NCI-H345 (cell line): ENCODE measurements around the gene SZT2.

ENCODE experiments used
- DNase-seq: peaks from one replicate; lab custom pipeline; 2025; lab: John Stamatoyannopoulos, UW

Gene SZT2

GRCh38 chr1:43389326-43390313 lies at the start of gene SZT2, which contains the start of gene MED8:
Gene SZT2 (plus strand): TSS chr1:43389899. CDS start chr1:43389969, 70 bp downstream.
Gene MED8 (minus strand): TSS chr1:43389800. CDS start chr1:43389764, 36 bp downstream.
- peak; percentile 94 for DNase-seq

- no peak for DNase-seq
Measured at GRCh38 chr1:43340559-43340958, 49.1 kb upstream of the SZT2 start.

GRCh38 chr1:43344267-43344850 lies 45.3 kb upstream of the SZT2 start:
- no peak for DNase-seq

- DNase-seq, result no peak
Measured at GRCh38 chr1:43345120-43345519, 44.6 kb upstream of the SZT2 start.

- no peak for DNase-seq
Measured at GRCh38 chr1:43346636-43347035, 43.1 kb upstream of the SZT2 start.

- DNase-seq, result peak; percentile 71
Measured at GRCh38 chr1:43348343-43348808, 41.3 kb upstream of the SZT2 start.

- peak; percentile 95 for DNase-seq
Measured at GRCh38 chr1:43348809-43349593, 40.7 kb upstream of the SZT2 start.

GRCh38 chr1:43349594-43350306 lies 39.9 kb upstream of the SZT2 start:
- no peak for DNase-seq

DNA sequence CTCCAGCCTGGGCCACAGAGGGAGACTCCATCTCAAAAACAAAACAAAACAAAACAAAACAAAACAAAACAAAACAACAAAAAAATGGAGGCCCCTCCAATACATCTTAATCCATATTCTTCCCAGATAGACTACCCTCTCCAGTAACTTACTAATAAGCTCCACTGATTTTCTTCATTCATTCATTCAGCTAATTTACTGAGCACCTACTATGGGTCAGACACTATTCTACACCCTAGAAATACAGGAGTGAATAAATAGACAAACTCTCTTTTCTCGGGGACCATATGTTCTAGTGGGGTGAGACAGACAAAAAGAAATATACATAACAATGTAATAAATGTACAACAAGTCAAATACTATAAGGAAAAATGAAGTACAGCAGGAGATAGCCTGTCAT lies 38.7 kb upstream of the SZT2 start:
- no peak for DNase-seq

GRCh38 chr1:43351421-43352350 lies 38.0 kb upstream of the SZT2 start:
- DNase-seq, result no peak

DNA sequence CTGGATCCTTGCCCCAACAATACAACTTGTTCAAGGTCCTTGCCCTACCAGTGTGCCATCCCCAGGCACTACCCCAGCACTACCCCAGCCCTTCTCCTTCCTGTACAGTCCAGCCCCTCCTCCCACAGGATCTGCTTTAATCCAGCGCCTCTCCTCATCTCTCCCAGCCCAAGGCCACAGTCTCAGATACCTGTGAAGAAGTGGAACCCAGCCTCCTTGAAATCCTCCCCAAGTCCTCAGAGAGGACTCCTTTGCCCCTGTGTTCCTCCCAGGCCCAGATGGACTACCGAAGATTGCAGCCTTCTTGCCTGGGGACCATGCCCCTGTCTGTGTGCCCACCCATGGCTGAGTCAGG lies 37.4 kb upstream of the SZT2 start:
- DNase-seq, result no peak

- no peak for DNase-seq
Measured at GRCh38 chr1:43352881-43353280, 36.8 kb upstream of the SZT2 start.

DNA sequence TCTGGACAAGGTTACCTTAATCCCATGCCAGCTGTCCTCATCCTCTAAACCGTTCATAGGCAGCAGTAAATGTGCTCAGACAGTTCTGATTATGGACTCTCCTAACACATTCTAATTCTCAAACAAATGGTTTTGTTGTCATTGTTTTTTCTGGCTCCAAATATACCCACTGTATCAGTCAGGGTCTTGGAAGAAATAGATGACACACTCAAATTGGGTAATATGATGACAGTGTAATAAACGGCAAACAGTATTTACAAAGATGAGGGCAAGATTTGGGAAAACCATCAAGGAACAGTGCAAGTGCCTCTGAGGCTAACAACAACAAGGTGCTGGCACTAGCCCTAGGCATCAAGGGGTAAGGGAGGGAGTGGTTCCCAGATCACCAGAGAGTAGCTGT lies 35.2 kb upstream of the SZT2 start:
- no peak for DNase-seq

GRCh38 chr1:43354936-43355335 lies 34.8 kb upstream of the SZT2 start:
- DNase-seq, result no peak

DNA sequence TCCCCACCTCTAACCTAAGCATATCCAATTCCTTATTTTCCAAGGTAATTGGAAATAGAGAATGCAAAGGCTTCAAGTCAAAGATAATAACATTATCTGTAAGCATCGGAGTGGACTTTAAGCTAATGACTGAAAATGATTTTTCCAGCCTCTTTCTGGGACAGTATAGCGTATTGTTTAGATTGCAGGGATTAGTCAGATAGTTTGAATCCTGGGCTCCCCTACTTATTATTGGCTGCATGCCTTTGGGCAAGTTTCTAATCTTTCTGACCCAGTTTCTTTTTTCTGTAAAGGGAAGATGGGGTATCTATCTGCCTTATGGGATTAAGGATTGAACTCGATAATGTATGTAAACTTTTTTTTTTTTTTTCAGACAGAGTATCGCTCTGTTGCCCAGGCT lies 32.4 kb upstream of the SZT2 start:
- DNase-seq, result no peak

- DNase-seq, result peak; percentile 34
Measured at GRCh38 chr1:43358121-43358745, 31.5 kb upstream of the SZT2 start.

DNA sequence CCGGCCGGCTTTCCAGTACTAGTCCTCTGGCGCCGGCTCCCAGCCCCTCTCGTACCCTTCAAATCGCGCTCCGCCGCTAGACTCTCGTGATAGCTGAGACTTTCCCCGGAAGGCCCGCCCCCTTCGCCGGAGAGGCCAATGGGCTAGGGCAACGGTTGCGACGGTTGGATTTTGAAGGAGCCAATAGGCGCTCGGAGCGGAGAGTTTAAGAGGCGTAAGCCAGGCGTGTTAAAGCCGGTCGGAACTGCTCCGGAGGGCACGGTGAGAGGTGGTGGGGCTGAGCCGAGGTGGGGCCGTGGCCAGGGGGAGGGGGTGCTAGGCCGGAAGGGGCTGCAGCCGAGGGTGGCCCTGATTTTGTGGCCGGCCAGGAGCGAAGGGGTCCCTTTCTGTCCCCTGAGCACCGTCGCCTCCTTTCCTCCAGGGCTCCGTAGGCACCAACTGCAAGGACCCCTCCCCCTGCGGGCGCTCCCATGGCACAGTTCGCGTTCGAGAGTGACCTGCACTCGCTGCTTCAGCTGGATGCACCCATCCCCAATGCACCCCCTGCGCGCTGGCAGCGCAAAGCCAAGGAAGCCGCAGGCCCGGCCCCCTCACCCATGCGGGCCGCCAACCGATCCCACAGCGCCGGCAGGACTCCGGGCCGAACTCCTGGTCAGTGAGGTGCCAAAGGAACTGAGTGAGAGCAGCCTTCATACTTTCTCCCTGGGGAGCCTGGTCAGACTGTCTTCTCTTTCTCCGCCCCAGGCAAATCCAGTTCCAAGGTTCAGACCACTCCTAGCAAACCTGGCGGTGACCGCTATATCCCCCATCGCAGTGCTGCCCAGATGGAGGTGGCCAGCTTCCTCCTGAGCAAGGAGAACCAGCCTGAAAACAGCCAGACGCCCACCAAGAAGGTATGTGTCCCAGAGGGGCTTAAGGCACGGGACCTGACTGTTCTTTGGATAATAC lies 30.7 kb upstream of the SZT2 start, which contains the start of gene CDC20:
Gene CDC20 (plus strand): TSS at position 236 of the 948 bp plus-strand sequence. CDS start 235 bp downstream, at position 471.
- peak; percentile 99 for DNase-seq

DNA sequence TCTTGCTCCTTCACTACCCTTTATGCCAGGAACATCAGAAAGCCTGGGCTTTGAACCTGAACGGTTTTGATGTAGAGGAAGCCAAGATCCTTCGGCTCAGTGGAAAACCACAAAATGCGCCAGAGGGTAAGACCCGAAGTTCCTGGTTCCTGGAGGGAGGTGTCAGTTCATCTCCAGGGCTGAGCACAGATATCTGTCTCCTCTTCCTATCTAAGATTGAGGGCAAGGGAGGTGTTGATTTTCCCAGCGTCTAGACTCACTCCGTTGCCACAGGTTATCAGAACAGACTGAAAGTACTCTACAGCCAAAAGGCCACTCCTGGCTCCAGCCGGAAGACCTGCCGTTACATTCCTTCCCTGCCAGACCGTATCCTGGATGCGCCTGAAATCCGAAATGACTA lies 30.0 kb upstream of the SZT2 start:
- DNase-seq, result no peak

GRCh38 chr1:43360616-43361015 lies 29.1 kb upstream of the SZT2 start:
- no peak for DNase-seq
